HG03378 (cell line): ENCODE measurements around the gene PCDH1.

Source experiments
- ATAC-seq: cut with Tn5 transposase; IDR thresholded peaks from one replicate; pipeline ENCODE4 v1.9.1; 2021; ENCODE audit warnings: mild to moderate bottlenecking, moderate library complexity; ENCODE audit not compliant: unreplicated experiment

PCDH1 gene

GRCh38 chr5:141875022-141875740 lies 3.0 kb downstream of the PCDH1 start:
- ATAC-seq: no peak

DNA sequence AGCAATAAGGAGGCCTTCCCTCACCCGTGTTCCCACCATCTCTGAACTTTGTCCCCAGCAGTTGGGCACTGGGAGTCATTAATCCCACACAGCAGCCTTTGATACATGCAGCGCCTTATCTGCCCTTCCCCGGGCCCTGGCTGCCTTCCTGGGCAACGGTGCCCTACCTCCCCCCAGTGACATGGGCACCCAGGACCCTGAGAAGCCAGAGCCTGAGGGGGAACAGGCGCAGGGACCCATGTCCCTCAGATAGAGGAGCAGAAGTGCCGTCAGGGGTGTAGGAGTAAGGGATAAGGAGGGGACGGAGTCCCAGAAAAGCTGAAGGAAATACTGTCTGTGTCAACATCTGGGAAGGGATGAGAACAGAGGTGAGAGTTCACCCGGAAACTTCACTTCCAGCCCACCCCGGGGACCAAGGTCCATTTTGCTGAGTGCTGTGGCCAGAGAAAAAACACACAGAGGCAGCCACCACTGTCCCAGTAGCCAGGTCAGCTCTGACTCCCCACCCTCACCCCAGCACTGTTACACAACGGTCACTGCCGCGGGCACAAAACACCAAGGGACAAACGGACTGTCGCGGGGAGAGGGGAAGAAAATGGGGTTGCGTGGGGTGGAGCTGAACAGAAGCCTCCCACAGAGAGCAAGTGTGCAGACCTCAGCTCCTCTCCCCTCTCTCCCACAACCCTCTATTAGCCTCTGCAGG lies 3.8 kb downstream of the PCDH1 start:
- no peak for ATAC-seq

DNA sequence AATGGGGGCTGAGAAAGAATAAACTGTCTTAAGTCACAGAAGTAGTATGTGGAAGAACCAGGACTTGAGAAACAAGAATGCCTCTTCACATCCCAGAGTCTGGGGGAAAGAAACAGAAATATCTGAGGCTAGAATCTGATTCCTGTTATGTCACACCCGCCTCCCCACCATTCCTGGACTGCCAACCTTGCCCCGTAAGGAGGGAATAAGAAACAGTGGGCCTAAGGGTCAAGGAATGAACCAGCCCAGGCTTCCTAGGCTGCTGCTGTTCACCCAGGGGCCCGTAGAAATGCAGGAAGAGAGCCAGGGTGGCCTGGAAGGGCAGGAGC lies 4.3 kb downstream of the PCDH1 start:
- ATAC-seq: no peak

DNA sequence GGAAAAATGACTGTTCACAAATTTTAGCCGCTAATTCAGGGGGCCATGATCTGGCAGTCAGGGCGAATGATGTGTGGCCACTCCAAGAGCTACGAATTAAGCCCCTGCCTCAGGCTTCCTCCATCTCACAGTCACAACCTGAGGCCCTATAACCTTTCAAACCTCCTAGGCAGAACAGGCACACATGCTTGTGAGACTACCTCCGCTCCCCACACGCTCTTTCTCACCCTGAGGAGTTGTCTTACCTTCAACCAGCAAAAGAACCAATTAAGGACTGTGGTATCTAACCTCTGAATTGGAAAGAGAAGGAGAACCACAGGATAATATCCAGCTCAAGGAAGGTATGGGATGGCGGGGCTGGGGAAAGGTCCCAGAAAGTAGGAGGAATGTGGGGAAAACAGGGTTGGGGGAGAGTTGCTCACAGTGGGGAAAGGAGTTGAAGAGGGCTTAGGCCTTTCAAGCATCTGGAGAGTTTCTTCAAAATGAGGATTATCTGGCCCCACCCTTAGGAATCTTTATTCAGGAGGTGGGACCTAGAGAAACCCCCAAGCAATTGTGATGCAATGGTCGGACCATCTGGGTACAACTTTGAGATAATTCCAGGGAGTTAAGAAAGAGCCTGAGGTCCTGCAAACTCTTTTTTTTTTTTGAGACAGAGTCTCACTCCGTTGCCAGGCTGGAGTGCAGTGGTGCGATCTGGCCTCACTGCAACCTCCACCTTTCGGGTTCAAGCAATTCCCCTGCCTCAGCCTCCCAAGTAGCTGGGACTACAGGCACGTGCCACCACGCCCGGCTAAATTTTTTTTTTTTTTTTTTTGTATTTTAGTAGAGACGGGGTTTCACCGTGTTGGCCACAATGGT lies 5.5 kb downstream of the PCDH1 start:
- ATAC-seq: no peak

GRCh38 chr5:141871870-141872269 lies 6.3 kb downstream of the PCDH1 start:
- no peak for ATAC-seq

DNA sequence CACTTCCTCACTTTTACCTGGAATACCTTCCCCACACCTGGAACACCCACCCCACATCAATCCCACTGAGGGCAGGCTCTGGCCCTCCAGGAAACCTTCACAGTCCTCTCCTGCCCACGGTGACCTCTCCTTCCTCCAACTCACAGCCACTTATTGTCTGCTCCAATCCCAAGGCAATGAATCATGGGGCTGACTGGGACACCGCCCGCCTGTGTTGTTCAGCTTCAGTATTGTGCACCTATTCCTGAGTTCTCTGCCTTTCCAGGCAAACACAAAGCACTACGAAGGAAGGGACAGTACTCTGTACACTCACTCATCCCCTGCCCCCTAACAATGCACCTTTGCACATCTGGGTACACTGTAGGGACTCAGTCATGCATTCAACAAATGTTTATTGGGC lies 7.3 kb downstream of the PCDH1 start:
- ATAC-seq: no peak

DNA sequence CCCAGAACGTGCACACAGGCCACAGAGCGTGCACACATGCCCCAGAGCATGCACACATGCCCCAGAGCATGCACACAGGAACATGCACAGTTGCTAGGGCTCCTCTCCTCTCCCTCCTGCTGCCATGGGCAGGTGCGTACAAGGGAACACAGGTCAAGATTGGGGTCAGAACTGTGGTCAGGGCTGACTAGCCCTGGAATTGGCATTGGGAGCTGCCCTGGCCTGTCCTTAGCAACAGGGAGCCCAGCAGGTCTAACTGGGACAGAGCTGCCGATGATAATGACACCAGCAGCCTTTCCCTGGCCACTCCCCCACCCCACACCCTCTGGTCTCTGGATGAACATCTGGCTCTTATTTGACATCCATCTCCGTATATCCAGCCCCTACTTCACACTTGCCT lies 8.0 kb downstream of the PCDH1 start:
- no peak for ATAC-seq

GRCh38 chr5:141869514-141869913 lies 8.7 kb downstream of the PCDH1 start:
- no peak for ATAC-seq

GRCh38 chr5:141869040-141869439 lies 9.2 kb downstream of the PCDH1 start:
- no peak for ATAC-seq

- ATAC-seq: no peak
Measured at GRCh38 chr5:141868541-141868940, 9.7 kb downstream of the PCDH1 start.

- ATAC-seq: no peak
Measured at GRCh38 chr5:141867651-141868050, 10.6 kb downstream of the PCDH1 start.

DNA sequence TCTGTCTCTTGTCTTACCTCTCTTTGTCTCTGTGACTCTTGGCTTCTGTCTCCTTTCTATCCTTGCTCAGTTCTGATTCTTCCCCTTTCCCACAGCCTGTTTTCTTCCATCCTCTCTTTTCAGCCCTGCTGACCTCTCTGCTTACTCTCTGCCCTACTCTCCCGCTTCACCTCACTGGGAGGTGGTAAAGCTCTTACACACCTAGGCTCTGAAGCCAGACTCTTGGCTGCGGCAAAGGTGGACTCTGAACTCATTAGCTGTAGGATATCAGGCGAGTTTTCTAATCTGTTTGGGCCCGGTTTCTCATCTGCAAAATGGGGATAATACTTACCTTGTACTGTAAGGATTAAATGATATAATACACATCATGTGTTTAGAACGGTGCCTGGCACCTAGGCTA lies 11.1 kb downstream of the PCDH1 start:
- no peak for ATAC-seq

DNA sequence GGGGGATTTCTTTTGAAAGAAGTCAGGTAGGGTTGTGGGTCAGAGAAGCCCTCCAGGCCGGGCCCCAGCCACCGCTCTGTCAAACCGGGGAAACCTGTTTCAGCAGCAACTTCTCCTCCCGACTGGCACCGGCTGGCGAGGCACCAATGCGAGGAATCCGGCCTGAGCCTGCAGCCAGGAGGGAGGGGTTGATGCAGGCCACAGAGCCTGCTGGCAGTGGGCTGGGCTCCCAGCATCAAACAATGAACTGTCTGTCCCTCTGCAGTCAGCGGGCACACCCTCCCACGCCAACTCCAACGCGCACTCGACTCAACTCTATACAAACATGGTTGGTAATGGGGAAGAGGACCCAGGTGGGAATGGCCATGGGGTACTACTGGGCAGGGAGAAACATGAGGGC lies 12.1 kb downstream of the PCDH1 start:
- ATAC-seq: no peak

DNA sequence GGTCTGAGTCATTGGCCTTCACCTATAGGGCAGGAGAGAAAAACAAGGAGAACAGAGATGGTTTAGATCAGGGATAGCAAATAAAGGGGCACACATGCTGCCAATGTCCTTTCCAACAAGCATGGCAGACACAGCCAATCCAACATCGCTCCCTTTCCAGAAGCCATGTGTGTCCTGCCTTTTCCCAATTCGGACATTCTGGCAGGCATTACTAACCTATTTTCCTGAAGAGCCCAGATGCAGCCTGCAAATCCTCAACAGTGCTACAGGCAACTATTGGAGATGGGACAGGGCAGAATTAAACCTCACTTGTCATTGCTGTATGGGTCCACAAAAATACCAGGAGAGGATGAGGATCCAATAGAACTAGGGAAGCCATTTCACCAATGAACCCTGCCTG lies 12.8 kb downstream of the PCDH1 start:
- no peak for ATAC-seq

GRCh38 chr5:141864371-141865370 lies 13.5 kb downstream of the PCDH1 start:
- ATAC-seq: no peak

DNA sequence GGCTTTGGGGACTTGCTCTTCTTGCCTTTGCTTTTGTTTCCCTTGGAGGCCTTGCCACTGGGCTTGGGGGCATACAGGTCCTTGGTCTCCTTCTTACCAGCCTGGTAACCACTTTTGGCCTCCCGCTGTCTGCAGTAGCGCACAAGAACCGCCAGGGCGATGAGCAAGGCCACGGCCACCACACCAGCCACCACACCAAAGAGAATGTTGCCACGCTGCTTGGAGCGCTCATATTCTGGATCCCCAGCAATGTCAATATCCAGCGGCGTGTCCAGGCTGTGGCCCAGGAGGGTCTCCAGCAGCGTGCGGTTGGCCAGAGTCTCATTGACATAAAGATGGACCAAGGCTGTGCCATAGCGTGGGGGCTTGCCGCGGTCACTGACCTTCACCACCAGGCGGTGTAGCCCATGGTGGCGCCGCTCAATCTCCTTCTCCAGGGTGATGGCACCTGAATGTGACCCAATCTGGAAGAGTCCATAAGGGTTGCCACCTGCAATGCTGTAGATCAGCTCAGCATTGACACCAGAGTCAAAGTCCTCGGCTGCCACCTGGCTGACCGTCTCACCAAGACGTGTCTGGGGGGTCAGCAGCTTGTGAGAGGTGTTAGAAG lies 14.5 kb downstream of the PCDH1 start:
- no peak for ATAC-seq

DNA sequence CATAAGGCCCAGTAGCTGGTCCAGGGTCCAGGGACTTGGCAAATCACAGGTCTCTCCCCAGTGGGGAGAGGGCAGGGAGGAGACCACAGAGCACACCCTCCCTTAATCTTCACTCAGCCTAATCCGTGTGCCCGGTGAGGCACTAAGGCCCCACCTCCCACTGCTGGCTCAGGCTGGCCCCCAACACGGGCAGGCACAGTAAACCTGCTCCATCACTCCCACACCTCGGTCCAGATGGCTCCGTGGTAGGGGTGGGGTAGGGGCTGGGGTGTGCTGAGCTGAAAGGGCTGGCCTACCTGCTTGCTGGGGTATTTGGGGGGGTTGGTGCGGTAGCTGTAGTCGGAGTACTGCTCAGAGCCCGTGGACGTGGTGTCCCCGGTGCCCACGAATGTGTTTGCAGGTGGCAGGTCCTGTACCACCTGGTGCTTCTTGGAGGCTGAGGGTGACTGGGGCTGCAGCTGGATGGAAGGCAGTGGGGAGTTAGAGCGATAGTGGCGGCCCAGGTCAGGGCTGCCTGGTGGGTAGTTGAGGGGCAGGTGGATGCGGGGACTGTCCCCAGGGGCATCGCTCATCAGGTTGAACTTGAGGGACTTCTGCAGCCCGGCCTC lies 15.2 kb downstream of the PCDH1 start:
- no peak for ATAC-seq

DNA sequence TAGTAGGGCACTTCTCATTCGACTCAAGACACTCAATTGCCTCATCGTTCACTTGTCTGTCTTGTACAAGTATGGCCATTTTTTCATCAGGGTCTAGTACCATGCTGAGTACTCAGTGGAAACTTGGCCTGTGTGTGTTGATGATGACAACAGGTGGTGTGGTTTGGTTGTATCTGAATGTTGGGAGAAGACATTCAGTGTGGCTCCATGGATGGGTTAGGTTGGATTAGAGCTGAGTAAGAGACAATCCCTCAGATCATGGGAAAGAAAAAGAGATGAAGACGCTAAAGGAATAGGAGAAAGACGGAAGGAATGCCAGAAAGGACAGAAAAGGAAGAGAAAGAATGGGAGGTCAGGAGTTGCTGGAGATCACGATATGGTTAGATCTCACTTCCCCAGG lies 17.0 kb downstream of the PCDH1 start:
- ATAC-seq: no peak

- no peak for ATAC-seq
Measured at GRCh38 chr5:141858079-141858765, 20.0 kb downstream of the PCDH1 start.
